SU-DHL-6 (cell line): ENCODE results near the gene PI16.
"Not testable (repeated sequence)": the region's sequence is repeated elsewhere in the genome, so short reads cannot be mapped to it uniquely, and the experiment has no call there.

Source experiments
- H2AFZ ChIP-seq: fragments of 200-600 bp; sonication (generic); 2 replicates; pipeline ENCODE4 v1.6.1; 2014; ENCODE audit warnings: low read depth, mild to moderate bottlenecking, moderate library complexity, mixed read lengths, antibody characterized with exemption, low read length; ENCODE audit not compliant: severe bottlenecking
- H3F3A ChIP-seq: fragments of 200-600 bp; shearing (Covaris generic); 2 replicates; pipeline ENCODE4 v1.6.0; 2016; ENCODE audit warnings: antibody characterized with exemption, mild to moderate bottlenecking; ENCODE audit not compliant: insufficient read depth
- H3K27ac ChIP-seq: fragments of 200-600 bp; sonication (generic); 2 replicates; pipeline ENCODE4 v1.5.1; 2016; ENCODE audit warnings: low read depth, mild to moderate bottlenecking, low read length, moderate library complexity, mixed read lengths
- H3K27me3 ChIP-seq: fragments of 200-600 bp; sonication (generic), shearing (Covaris generic); 2 replicates; pipeline ENCODE4 v1.6.0; 2014; ENCODE audit warnings: mild to moderate bottlenecking, low read length
- H3K36me3 ChIP-seq: fragments of 200-600 bp; sonication (generic); 2 replicates; pipeline ENCODE4 v1.6.1; 2014; ENCODE audit warnings: mild to moderate bottlenecking, low read length, mixed read lengths
- H3K4me2 ChIP-seq: fragments of 300-600, 200-600 bp; shearing (Covaris generic), sonication (generic); 2 replicates; pipeline ENCODE4 v1.6.0; 2014; ENCODE audit warnings: low read length, low read depth, mild to moderate bottlenecking; ENCODE audit not compliant: poor library complexity, severe bottlenecking
- H3K4me3 ChIP-seq: fragments of 200-600 bp; sonication (generic); 2 replicates; pipeline ENCODE4 v1.5.1; 2014; ENCODE audit warnings: antibody characterized with exemption, low read length, mild to moderate bottlenecking, mixed read lengths; ENCODE audit not compliant: insufficient read depth, poor library complexity, severe bottlenecking
- H3K79me2 ChIP-seq: fragments of 200-600 bp; sonication (generic); 2 replicates; pipeline ENCODE4 v1.6.1; 2014; ENCODE audit warnings: mild to moderate bottlenecking, low read length, moderate library complexity; ENCODE audit not compliant: insufficient read depth
- H3K9ac ChIP-seq: fragments of 200-600 bp; sonication (generic); 2 replicates; pipeline ENCODE4 v1.7.0; 2014; ENCODE audit warnings: mild to moderate bottlenecking, low read length
- H3K9me2 ChIP-seq: fragments of 200-600 bp; sonication (generic); replicated peaks from 2 replicates; pipeline ENCODE4 v1.6.1; 2014; ENCODE audit warnings: low read length; ENCODE audit not compliant: insufficient read depth
- H3K9me3 ChIP-seq: fragments of 200-600 bp; sonication (generic); 2 replicates; pipeline ENCODE4 v1.6.1; 2014; ENCODE audit warnings: low read length, mixed read lengths; ENCODE audit not compliant: insufficient read depth
- H4K20me1 ChIP-seq: fragments of 200-600 bp; sonication (generic); 2 replicates; pipeline ENCODE4 v1.6.1; 2014; ENCODE audit warnings: low read depth, mild to moderate bottlenecking, antibody characterized with exemption, low read length, moderate library complexity, mixed read lengths
- CTCF ChIP-seq: fragments of 200-600 bp; sonication (generic); IDR thresholded peaks from one replicate; pipeline ENCODE4 v1.5.1; 2017; ENCODE audit warnings: antibody characterized with exemption, mild to moderate bottlenecking, low read length, moderate library complexity; ENCODE audit not compliant: insufficient read depth, poor library complexity, severe bottlenecking
- EZH2phosphoT487 ChIP-seq: fragments of 200-600 bp; sonication (generic), shearing (Covaris generic); conservative IDR thresholded peaks from 2 replicates; pipeline ENCODE4 v1.6.1; 2018; ENCODE audit warnings: mild to moderate bottlenecking, antibody characterized with exemption, low read length, moderate library complexity, mixed read lengths

PI16 gene

GRCh38 chr6:36938536-36938935 lies 16.0 kb upstream of the PI16 start:
- H3K9ac ChIP-seq: no peak overlapping the region
- no peaks in the 10 kb centered on the region for H4K20me1 ChIP-seq
- no peak overlapping the region for H3K4me2 ChIP-seq
- no peaks in the 10 kb centered on the region for H3F3A ChIP-seq
- H3K4me3 ChIP-seq: no peak overlapping the region
- no peaks in the 10 kb centered on the region for H3K79me2 ChIP-seq
- TF ChIP-seq EZH2phosphoT487 (no peak), CTCF (no peak)
- H3K9me2 ChIP-seq: no peaks in the 10 kb centered on the region
- no peaks in the 10 kb centered on the region for H3K36me3 ChIP-seq
- H3K27me3 ChIP-seq: no peaks in the 10 kb centered on the region
- H3K9me3 ChIP-seq: no peaks in the 10 kb centered on the region
- no peak overlapping the region for H3K27ac ChIP-seq
- H2AFZ ChIP-seq: no peak overlapping the region

- H3K4me2 ChIP-seq, H3K36me3 ChIP-seq, H2AFZ ChIP-seq: not testable (repeated sequence)
Observed at GRCh38 chr6:36939005-36939404, 15.5 kb upstream of the PI16 start.

GRCh38 chr6:36940027-36940426 lies 14.5 kb upstream of the PI16 start:
- Histone ChIP-seq H3K9ac (no peak overlapping the region), H3K79me2 (no peaks in the 10 kb centered on the region), H3K9me3 (no peaks in the 10 kb centered on the region), H3K27ac (no peak overlapping the region), H2AFZ (no peak overlapping the region), H4K20me1 (no peaks in the 10 kb centered on the region), H3K9me2 (no peaks in the 10 kb centered on the region), H3F3A (peaks cover 7% of the 10 kb centered on the region), H3K4me2 (no peak overlapping the region), H3K36me3 (no peaks in the 10 kb centered on the region), H3K4me3 (no peak overlapping the region), H3K27me3 (no peaks in the 10 kb centered on the region)
- TF ChIP-seq CTCF (no peak), EZH2phosphoT487 (no peak)

More at GRCh38 chr6:36939005-36939404, 15.5 kb upstream of the PI16 start:
- H3K27ac ChIP-seq, H3K9ac ChIP-seq, H3K79me2 ChIP-seq, H3F3A ChIP-seq, H3K27me3 ChIP-seq, H3K9me2 ChIP-seq, H4K20me1 ChIP-seq, H3K4me3 ChIP-seq, H3K9me3 ChIP-seq: not testable (repeated sequence)

- H3K36me3 ChIP-seq, H3K9ac ChIP-seq, H4K20me1 ChIP-seq, H3K9me2 ChIP-seq, H3K4me3 ChIP-seq, H2AFZ ChIP-seq, H3K27ac ChIP-seq, H3K9me3 ChIP-seq, H3K27me3 ChIP-seq, H3K79me2 ChIP-seq, H3K4me2 ChIP-seq: not testable (repeated sequence)
- peaks cover 22% of the 10 kb centered on the region for H3F3A ChIP-seq
Observed at GRCh38 chr6:36941561-36941960, 13.0 kb upstream of the PI16 start.

- not testable (repeated sequence) for H3K79me2 ChIP-seq, H3K9me2 ChIP-seq, H3K9me3 ChIP-seq, H3K27ac ChIP-seq, H3K4me2 ChIP-seq, H3K9ac ChIP-seq, H3K36me3 ChIP-seq, H4K20me1 ChIP-seq, H3K4me3 ChIP-seq, H3K27me3 ChIP-seq, H2AFZ ChIP-seq
- H3F3A ChIP-seq: peaks cover 27% of the 10 kb centered on the region
Observed at GRCh38 chr6:36942329-36942728, 12.2 kb upstream of the PI16 start.
